HT1080 (cell line): ENCODE data around the gene KRTAP5-2. TPM values are rescaled to one million over a fixed set of nuclear protein-coding genes. Genes with fewer than 3 reads are reported as not detected.
A peak's percentile ranks its signal among the peaks of the same experiment; 100 is the strongest.
"Not testable (repeated sequence)": the region's sequence is repeated elsewhere in the genome, so short reads cannot be mapped to it uniquely, and the experiment has no call there.

Experiments used
- DNase-seq: peaks from one replicate; pipeline ENCODE4 v3.0.0-alpha.2; 2015; ENCODE audit warnings: low read depth
- total RNA-seq: library from RNA; depleted of rRNA; stranded (reverse); fragments of >200 nt; shearing (Covaris generic); gene quantifications from 2 replicates; pipeline ENCODE4 v1.2.3, GENCODE V29; 2014

Gene KRTAP5-2
- total RNA-seq, 1 experiment from 2014 or later: not detected

DNA sequence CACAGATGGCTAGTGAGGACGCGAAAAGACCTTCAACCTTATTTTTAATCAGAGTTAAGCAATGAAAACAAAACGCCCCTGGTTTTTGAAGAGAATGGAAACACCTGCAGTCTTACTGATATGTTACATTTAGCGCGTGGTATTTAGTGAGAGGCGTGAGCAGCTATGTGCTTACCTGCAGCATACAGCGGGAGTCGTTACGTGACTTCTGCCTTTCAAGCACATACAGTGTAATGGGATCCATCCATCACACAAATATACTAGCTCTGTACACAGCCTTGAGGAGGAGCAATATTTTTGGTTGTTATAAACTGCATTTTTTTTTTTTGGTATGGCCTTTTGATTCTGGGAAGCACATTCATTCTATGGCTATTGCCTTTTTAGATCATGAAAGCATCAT is 5.5 kb downstream of the KRTAP5-2 start:
- no peak for DNase-seq

DNA sequence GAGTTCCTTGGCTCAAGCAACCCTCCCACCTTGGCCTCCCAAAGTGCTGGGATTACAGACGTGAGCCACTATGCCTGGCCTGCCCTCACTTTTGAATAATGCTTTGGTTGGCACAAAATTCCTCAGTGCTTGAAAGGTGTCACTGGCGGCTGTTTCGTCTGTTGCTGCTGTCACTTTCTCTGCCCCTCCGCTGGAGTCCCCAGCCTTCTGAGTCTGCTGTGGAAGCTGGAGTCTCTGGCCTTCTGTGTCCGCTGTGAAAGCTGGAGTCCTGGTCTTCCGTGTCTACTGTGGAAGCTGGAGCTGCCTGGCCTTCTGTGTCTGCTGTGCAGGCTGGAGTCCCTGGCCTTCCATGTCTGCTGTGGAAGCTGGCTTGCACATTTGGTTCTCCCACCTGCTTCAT is 8.1 kb downstream of the KRTAP5-2 start:
- DNase-seq: no peak

DNA sequence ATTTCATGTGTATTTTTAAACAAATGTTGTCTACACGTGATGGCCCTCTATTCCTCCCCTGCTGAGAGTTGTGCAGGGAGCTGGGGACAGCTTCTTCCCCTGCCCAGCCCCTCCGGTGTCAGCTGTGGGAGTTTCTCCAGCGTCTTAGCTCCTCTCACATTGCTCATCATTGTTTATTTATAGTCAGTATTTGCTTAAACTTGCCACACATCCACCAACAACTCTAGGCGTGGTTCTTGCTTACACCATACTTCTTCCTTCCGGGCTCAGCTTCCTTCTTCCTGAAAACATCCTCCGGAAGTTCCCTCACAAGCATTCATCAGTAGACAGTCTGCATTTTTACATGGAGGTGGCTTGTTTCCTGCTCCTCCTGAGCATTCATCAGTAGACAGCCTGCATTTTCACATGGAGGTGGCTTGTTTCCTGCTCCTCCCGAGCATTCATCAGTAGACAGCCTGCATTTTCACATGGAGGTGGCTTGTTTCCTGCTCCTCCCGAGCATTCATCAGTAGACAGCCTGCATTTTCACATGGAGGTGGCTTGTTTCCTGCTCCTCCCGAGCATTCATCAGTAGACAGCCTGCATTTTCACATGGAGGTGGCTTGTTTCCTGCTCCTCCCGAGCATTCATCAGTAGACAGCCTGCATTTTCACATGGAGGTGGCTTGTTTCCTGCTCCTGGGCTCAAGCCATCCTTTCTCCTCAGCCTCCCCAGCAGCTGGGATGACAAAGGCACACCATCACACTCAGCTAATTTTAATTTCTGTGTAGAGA is 8.7 kb downstream of the KRTAP5-2 start:
- DNase-seq: not testable (repeated sequence)

DNA sequence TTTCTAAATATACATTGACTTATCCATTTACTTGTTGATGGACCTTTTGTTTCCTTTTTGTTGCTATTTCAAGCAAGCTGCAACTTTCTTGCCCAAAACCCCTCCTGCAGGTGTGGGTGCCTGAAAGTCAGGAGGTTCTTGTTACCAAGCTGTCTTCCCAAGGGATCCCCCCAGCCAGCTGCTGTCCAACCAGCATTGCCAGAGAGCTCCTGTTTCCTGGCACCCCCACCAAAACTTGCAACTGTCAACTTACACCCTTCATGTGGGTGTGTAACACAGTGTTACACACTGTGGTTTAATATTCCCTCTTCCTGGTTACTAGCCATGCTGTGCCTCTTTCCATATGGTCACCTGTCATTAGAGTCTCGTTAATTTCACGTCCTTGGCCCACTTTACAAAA is 11.4 kb downstream of the KRTAP5-2 start:
- no peak for DNase-seq

DNA sequence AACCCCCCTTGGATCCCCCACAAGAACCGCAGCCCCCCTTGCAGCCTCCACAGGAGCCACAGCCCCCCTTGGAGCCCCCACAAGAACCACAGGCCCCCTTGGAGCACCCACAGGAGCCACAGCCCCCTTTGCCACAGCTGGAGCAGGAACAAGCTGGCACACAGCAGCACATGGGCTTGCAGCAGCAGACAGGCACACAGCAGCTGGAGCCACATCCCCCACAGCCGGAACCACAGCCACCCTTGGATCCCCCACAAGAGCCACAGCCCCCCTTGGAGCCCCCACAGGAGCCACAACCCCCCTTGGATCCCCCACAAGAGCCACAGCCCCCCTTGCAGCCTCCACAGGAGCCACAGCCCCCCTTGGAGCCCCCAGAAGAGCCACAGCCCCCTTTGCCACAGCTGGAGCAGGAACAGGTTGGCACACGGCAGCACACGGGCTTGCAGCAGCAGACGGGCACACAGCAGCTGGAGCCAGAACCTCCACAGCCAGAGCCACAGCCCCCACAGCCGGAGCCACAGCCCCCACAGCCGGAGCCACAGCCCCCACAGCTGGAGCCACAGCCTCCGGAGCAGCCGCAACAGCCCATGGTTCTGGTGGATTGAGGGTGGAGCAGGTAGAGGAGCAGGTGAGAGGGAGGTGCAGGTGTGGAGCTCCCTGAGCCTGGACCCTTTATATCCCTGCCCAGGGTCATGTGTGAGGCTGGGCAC is 13.3 kb downstream of the KRTAP5-2 start, which contains the start of gene KRTAP5-1:
KRTAP5-1 (minus strand) TSS at position 623 of the 710 bp plus-strand sequence; CDS start at position 589, 34 bp downstream.
- not testable (repeated sequence) for DNase-seq

DNA sequence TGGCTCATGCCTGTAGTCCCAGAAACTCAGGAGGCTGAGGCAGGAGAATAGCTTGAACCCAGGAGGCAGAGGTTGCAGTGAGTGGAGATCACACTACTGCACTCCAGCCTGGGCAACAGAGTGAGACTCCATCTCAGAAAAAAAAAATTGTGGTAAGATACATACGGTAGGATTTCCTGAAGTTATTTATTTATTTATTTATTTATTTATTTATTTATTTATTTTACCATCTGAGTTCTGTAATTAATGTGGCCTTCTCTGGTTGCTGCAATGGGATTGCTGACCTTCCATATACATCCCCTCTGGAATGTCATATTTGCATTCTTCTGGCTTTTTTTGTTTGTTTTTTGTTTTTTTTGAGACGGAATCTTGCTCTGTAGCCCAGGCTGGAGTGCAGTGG is 15.2 kb downstream of the KRTAP5-2 start:
- DNase-seq: not testable (repeated sequence)

- no peak for DNase-seq
These were observed 16.1 kb downstream of the KRTAP5-2 start for GRCh38 chr11:1581976-1582375.

- DNase-seq: no peak
These were observed 21.3 kb downstream of the KRTAP5-2 start for GRCh38 chr11:1576825-1577224.

GRCh38 chr11:1575756-1576155 is 22.3 kb downstream of the KRTAP5-2 start:
- DNase-seq: not testable (repeated sequence)

DNA sequence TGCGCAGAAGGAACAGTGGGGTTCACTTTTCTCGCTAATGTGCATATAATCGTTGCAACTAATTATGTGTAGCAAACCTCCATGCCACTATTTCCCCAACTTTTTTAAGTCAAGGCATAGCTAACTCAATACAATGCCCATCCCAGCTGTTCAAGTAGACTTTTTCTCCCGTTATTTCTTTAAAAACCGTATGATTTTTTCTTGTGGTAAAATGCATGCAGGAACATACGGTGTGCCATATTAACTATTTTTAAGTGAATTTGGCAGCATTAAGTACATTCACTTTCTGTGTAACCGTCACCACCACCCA is 23.2 kb downstream of the KRTAP5-2 start:
- no peak for DNase-seq

GRCh38 chr11:1574238-1574932 is 23.7 kb downstream of the KRTAP5-2 start:
- peak; percentile 23 for DNase-seq

- DNase-seq: no peak
These were observed 24.2 kb downstream of the KRTAP5-2 start for GRCh38 chr11:1573903-1574237.

- DNase-seq: no peak
These were observed 24.8 kb downstream of the KRTAP5-2 start for GRCh38 chr11:1573077-1573902.

- peak; percentile 69 for DNase-seq
These were observed 25.7 kb downstream of the KRTAP5-2 start, which contains the start of gene DUSP8 for GRCh38 chr11:1572197-1573076. DUSP8 (minus strand) TSS chr11:1572271; CDS start chr11:1565826, 6,445 bp downstream.

DNA sequence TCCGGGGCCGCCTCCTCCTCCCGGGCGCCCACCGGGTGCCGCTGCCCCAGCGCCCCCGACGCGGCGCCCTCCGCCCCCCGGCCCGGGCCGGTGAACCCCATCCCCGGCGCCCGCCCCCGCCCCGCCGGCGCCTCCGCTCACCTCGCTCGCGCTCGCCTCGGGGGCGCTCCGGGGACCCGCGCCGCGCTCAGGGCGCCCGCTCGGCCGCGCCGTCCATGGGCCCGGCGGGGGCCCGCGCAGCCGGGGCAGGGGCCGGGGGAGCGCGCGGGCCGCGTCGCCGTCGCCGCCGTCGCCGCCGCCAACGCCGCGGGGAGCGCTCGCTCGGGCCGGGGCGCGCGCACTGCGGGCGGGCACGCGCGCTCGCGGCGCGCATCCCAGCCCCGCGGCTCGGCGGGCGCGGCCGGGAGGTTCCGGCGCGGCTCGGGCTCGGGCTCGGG is 26.3 kb downstream of the KRTAP5-2 start:
- DNase-seq: no peak

GRCh38 chr11:1570896-1571759 is 27.0 kb downstream of the KRTAP5-2 start:
- no peak for DNase-seq

GRCh38 chr11:1570531-1570895 is 27.6 kb downstream of the KRTAP5-2 start:
- no peak for DNase-seq

DNA sequence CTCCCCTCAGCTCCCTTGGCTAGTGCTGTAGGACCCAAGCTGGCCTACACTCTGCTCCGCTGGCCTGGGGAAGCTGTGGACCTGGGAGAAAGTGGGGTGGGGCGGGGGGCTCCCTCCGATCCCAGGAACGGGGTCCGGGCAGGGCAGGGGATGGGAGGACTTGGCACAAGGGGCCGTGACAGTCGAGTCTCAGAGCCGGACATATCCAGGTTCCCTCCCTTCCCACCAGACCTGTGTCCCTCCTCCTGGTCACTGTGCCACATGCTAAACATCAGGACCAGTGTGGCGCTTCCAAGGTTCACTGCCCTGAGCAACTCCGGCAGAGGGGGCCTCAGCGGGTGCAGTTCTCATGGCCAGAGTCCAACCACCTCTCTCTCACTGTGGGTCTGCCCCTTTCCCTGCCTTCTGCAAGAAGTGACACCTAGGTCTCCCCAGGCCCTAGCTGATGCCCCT is 28.1 kb downstream of the KRTAP5-2 start:
- no peak for DNase-seq

- no peak for DNase-seq
These were observed 28.8 kb downstream of the KRTAP5-2 start for GRCh38 chr11:1569251-1569780.
